HG03575 (cell line): ENCODE measurements around the gene ASCL5.

Source experiments
- ATAC-seq: cut with Tn5 transposase; IDR thresholded peaks from one replicate; pipeline ENCODE4 v1.9.1; 2021; ENCODE audit not compliant: unreplicated experiment, insufficient number of reproducible peaks, low FRiP score; ENCODE audit errors: extremely low read depth

ASCL5 gene

DNA sequence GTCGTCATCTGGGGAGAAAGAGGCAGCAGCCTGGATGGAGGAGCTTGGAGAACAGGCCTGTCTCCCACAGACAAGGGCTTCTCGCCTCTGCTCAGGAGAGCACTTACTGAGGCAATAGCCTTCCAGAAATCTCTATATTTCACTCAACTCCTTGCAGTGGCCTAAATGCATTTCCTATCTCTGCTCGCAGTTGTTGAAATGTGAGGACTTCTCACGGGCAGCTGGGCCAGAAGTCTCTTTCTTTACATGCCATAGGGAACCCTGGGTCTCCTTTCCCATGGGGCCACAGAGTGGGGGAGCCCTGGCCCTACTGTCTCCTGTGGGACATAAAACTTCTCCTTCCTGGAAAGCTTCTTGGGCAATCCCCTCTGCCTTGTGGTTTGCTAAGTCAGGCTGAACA lies 60.0 kb downstream of the ASCL5 start:
- no peak for ATAC-seq

DNA sequence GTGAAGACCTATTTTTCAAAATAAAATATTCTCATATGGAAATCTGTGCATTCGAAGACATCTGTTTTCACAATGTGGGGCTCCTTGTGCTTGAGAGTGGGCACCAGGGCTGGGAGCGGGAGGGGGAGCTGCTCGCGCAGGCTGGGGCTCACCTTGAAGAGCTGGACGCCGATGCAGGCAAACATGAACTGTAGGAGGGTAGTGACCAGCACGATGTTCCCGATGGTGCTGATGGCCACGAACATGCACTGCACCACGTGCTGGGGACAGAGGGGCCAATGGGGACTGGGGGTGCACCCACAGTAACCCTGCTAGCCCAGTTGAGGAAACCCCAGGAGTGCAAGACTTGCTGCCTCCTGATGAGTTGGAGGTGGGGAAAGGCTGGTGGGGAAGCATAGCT lies 61.3 kb downstream of the ASCL5 start:
- no peak for ATAC-seq

DNA sequence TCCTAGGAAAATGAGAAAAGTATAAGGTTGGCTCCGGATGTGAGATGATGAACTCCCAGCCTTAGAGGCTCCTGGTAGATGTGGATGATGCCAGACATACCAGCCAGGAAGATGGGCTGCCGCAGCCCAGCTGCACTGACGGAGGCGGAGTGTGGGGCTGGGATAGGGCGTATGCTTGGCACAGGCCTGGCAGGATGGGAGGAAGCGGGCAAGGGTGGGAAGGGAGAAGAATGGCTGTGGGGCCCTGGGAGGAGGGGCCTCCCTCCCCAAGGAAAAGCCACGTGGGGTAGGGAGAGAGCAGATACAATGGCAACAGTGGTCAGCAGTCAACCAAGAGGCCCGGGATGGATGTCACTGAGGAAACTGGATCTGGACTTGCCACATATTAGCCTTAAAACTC lies 62.2 kb downstream of the ASCL5 start:
- no peak for ATAC-seq
